ENCODE results near the gene LDLRAD4. TPM values are rescaled to one million over a fixed set of nuclear protein-coding genes. Genes with fewer than 3 reads are reported as not detected.

The LDLRAD4 gene
- polyA plus RNA-seq, 3 donors from 2014 or later = 4.8 to 11.3 (median 9.6) TPM

GRCh38 chr18:13375302-13376255 lies 157.0 kb downstream of the LDLRAD4 start:
- Mint-ChIP-seq H3K36me3 (no peaks in the 10 kb centered on the region), H3K4me1 (no peaks in the 10 kb centered on the region), H3K4me3 (no peak overlapping the region), H3K27me3 (ENCODE audit: low read depth in 3 of 3) (peaks cover 0 to 2% (median 2%) of the 10 kb centered on the region in 3 donors), H3K9me3 (no peaks in the 10 kb centered on the region), H3K27ac (no peak overlapping the region)
- no peak for DNase-seq

- no peaks in the 10 kb centered on the region for H3K9me3 Mint-ChIP-seq
- no peak overlapping the region for H3K27ac Mint-ChIP-seq
- H3K27me3 Mint-ChIP-seq (ENCODE audit: low read depth in 3 of 3) = peaks cover 0 to 2% (median 2%) of the 10 kb centered on the region in 3 donors
- no peak for DNase-seq
- peaks cover 0 to under 1% of the 10 kb centered on the region in 2 donors for H3K4me1 Mint-ChIP-seq
- H3K36me3 Mint-ChIP-seq = no peaks in the 10 kb centered on the region
- no peak overlapping the region for H3K4me3 Mint-ChIP-seq
Observed at GRCh38 chr18:13376298-13376840, 157.8 kb downstream of the LDLRAD4 start.

GRCh38 chr18:13376841-13377351 lies 158.3 kb downstream of the LDLRAD4 start:
- Mint-ChIP-seq H3K4me1 (peaks cover 4 to 5% of the 10 kb centered on the region in 2 donors), H3K36me3 (no peaks in the 10 kb centered on the region), H3K27ac (no peak overlapping the region), H3K4me3 (no peak overlapping the region), H3K9me3 (no peaks in the 10 kb centered on the region), H3K27me3 (ENCODE audit: low read depth in 3 of 3) (peaks cover 0 to 2% (median 2%) of the 10 kb centered on the region in 3 donors)
- DNase-seq = no peak

GRCh38 chr18:13377496-13377895 lies 158.9 kb downstream of the LDLRAD4 start:
- H3K4me3 Mint-ChIP-seq = no peak overlapping the region
- H3K9me3 Mint-ChIP-seq = no peaks in the 10 kb centered on the region
- no peaks in the 10 kb centered on the region for H3K36me3 Mint-ChIP-seq
- H3K27me3 Mint-ChIP-seq (ENCODE audit: low read depth in 3 of 3) = peaks cover 0 to 8% (median 0%) of the 10 kb centered on the region in 3 donors
- H3K4me1 Mint-ChIP-seq = peaks cover 10 to 11% of the 10 kb centered on the region in 2 donors
- no peak for DNase-seq
- no peak overlapping the region for H3K27ac Mint-ChIP-seq

GRCh38 chr18:13378150-13378549 lies 159.6 kb downstream of the LDLRAD4 start:
- DNase-seq = no peak
- Mint-ChIP-seq H3K27me3 (ENCODE audit: low read depth in 3 of 3) (peaks cover 0 to 10% (median 0%) of the 10 kb centered on the region in 3 donors), H3K4me1 (peaks cover 17 to 18% of the 10 kb centered on the region in 2 donors), H3K4me3 (no peak overlapping the region), H3K27ac (no peak overlapping the region), H3K36me3 (no peaks in the 10 kb centered on the region), H3K9me3 (no peaks in the 10 kb centered on the region)

- Mint-ChIP-seq H3K9me3 (no peaks in the 10 kb centered on the region), H3K36me3 (no peaks in the 10 kb centered on the region), H3K27ac (no peak overlapping the region), H3K4me1 (peaks cover 18 to 20% of the 10 kb centered on the region in 2 donors), H3K27me3 (ENCODE audit: low read depth in 3 of 3) (peaks cover 0 to 11% (median 0%) of the 10 kb centered on the region in 3 donors), H3K4me3 (no peak overlapping the region)
- no peak for DNase-seq
Observed at GRCh38 chr18:13379062-13379865, 160.7 kb downstream of the LDLRAD4 start.

- no peak overlapping the region for H3K4me3 Mint-ChIP-seq
- peaks cover 0 to 11% (median 0%) of the 10 kb centered on the region in 3 donors for H3K27me3 Mint-ChIP-seq (ENCODE audit: low read depth in 3 of 3)
- peaks cover 18 to 20% of the 10 kb centered on the region in 2 donors for H3K4me1 Mint-ChIP-seq
- no peak for DNase-seq
- H3K36me3 Mint-ChIP-seq = no peaks in the 10 kb centered on the region
- peak overlapping the region in 2 of 6 donors; percentile 38 to 41 for H3K27ac Mint-ChIP-seq
- H3K9me3 Mint-ChIP-seq = no peaks in the 10 kb centered on the region
Observed at GRCh38 chr18:13379930-13380690, 161.6 kb downstream of the LDLRAD4 start.

- peaks cover 0 to 8% (median 0%) of the 10 kb centered on the region in 3 donors for H3K27me3 Mint-ChIP-seq (ENCODE audit: low read depth in 3 of 3)
- H3K27ac Mint-ChIP-seq = peak overlapping the region in 3 of 6 donors; percentile 13 to 54 (median 38)
- no peaks in the 10 kb centered on the region for H3K36me3 Mint-ChIP-seq
- no peaks in the 10 kb centered on the region for H3K9me3 Mint-ChIP-seq
- H3K4me1 Mint-ChIP-seq = peaks cover 18 to 20% of the 10 kb centered on the region in 2 donors
- DNase-seq = no peak
- no peak overlapping the region for H3K4me3 Mint-ChIP-seq
Observed at GRCh38 chr18:13380691-13381070, 162.1 kb downstream of the LDLRAD4 start.

- Mint-ChIP-seq H3K27ac (peak overlapping the region in 5 of 6 donors; percentile 89 to 95 (median 91)), H3K4me1 (peaks cover 18 to 20% of the 10 kb centered on the region in 2 donors), H3K9me3 (no peaks in the 10 kb centered on the region)
Observed at GRCh38 chr18:13381331-13381730, 162.8 kb downstream of the LDLRAD4 start.

GRCh38 chr18:13381944-13382365 lies 163.4 kb downstream of the LDLRAD4 start:
- peaks cover 0 to 8% (median 0%) of the 10 kb centered on the region in 3 donors for H3K27me3 Mint-ChIP-seq (ENCODE audit: low read depth in 3 of 3)
- H3K4me1 Mint-ChIP-seq = peaks cover 18 to 20% of the 10 kb centered on the region in 2 donors
- H3K9me3 Mint-ChIP-seq = no peaks in the 10 kb centered on the region
- no peaks in the 10 kb centered on the region for H3K36me3 Mint-ChIP-seq
- H3K27ac Mint-ChIP-seq = peak overlapping the region; percentile 82 to 95 (median 91)
- DNase-seq = peak; percentile 40 to 60 (median 45)
- peak overlapping the region; percentile 81 to 92 (median 86) for H3K4me3 Mint-ChIP-seq

More at GRCh38 chr18:13381331-13381730, 162.8 kb downstream of the LDLRAD4 start:
- Mint-ChIP-seq H3K36me3 (no peaks in the 10 kb centered on the region), H3K4me3 (peak overlapping the region; percentile 81 to 92 (median 86)), H3K27me3 (ENCODE audit: low read depth in 3 of 3) (peaks cover 0 to 8% (median 0%) of the 10 kb centered on the region in 3 donors)
- DNase-seq = no peak

GRCh38 chr18:13382366-13382953 lies 163.9 kb downstream of the LDLRAD4 start:
- Mint-ChIP-seq H3K27ac (peak overlapping the region; percentile 82 to 95 (median 91)), H3K36me3 (no peaks in the 10 kb centered on the region), H3K27me3 (ENCODE audit: low read depth in 3 of 3) (peaks cover 0 to 8% (median 0%) of the 10 kb centered on the region in 3 donors), H3K9me3 (no peaks in the 10 kb centered on the region), H3K4me3 (peak overlapping the region; percentile 81 to 92 (median 86)), H3K4me1 (peaks cover 18 to 20% of the 10 kb centered on the region in 2 donors)
- peak; percentile 39 to 54 (median 46) for DNase-seq

All from immature natural killer cell (primary cell).